ENCODE data around the gene TTC23L.

DNA sequence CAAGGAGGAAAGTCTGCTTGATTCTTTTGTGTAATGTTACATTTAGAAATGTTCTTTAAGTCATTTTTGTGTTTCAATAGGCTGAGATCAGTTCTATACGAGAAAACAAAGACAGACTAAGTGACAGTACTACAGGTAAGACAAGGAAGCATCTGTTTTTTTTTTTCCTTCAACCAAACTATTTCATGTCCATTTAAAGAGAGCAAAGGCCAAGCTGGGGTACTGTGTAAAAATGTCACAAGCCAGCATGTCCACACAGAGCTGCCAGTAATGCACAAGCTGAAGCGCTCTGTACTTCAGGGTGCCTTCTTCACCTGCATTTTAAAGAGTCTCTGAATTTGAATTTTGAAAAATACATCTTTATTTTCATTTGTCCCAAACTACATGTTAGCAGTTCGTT is 20.2 kb upstream of the TTC23L start:
- TF ChIP-seq, protein P1, sequence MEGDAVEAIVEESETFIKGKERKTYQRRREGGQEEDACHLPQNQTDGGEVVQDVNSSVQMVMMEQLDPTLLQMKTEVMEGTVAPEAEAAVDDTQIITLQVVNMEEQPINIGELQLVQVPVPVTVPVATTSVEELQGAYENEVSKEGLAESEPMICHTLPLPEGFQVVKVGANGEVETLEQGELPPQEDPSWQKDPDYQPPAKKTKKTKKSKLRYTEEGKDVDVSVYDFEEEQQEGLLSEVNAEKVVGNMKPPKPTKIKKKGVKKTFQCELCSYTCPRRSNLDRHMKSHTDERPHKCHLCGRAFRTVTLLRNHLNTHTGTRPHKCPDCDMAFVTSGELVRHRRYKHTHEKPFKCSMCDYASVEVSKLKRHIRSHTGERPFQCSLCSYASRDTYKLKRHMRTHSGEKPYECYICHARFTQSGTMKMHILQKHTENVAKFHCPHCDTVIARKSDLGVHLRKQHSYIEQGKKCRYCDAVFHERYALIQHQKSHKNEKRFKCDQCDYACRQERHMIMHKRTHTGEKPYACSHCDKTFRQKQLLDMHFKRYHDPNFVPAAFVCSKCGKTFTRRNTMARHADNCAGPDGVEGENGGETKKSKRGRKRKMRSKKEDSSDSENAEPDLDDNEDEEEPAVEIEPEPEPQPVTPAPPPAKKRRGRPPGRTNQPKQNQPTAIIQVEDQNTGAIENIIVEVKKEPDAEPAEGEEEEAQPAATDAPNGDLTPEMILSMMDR (IDR thresholded peaks at IDR 0.05) = no peak
- TF ChIP-seq POLR2AphosphoS5 (IDR thresholded peaks at IDR 0.05) (no peak), POLR2A (IDR thresholded peaks at IDR 0.05) (no peak)
